HepG2 (cell line): Measurements from ENCODE around the gene SLCO3A1. TPM values are rescaled to one million over a fixed set of nuclear protein-coding genes. Genes with fewer than 3 reads are reported as not detected.

Source experiments
- ATAC-seq: fragments of 200-7000 bp; cut with Tn5 transposase; 3 replicates; pipeline ENCODE4 v1.9.1; 2020; ENCODE audit warnings: mild to moderate bottlenecking, moderate library complexity
- BruUV-seq: library from RNA; stranded (reverse); fragments of 400-500 nt; replicated peaks from 2 replicates; lab custom pipeline; 2021; lab: Mats Ljungman, UMichigan
- CTCF ChIA-PET: fragments of 300-600 bp; formaldehyde crosslinking; extraction: SDS; loops from one replicate; lab custom pipeline; 2021; ENCODE audit warnings: low total read pairs, inconsistent platforms, low intra/inter-chr PET ratio; lab: Yijun Ruan, JAX
- POLR2A ChIA-PET: fragments of 350-600 bp; sonication (Branson Sonifier 250); formaldehyde crosslinking; loops from one replicate; lab custom pipeline; 2020; ENCODE audit warnings: antibody characterized with exemption, inconsistent platforms; lab: Yijun Ruan, JAX
- DNase-seq: peaks from one replicate; pipeline ENCODE4 v3.0.0-alpha.2; 2015; ENCODE audit warnings: low spot score
- FAIRE-seq: peaks from 3 replicates; lab custom pipeline; 2011; peaks lifted over from hg19 to GRCh38; lab: Jason Lieb, UNC
- H2AFZ ChIP-seq: one replicate; pipeline ENCODE4 v1.6.1; 2011; ENCODE audit warnings: low read length, inconsistent platforms
- H3K27ac ChIP-seq: fragments of 300-600 bp; 3 replicates; pipeline ENCODE4 v1.8.0; 2011; ENCODE audit warnings: mixed run types, mild to moderate bottlenecking, mixed read lengths, low read length, inconsistent platforms; ENCODE audit not compliant: insufficient read depth; ENCODE audit errors: extremely low read length
- H3K27me3 ChIP-seq, 2 experiments: fragments of 200-600 bp in 1 of 2; 2 replicates in 1 of 2; 3 replicates in 1 of 2; pipeline versions ENCODE4 v1.6.0 to v1.8.0; 2011; ENCODE audit warnings: low read length in 2 of 2, mild to moderate bottlenecking in 2 of 2, moderate library complexity in 2 of 2, inconsistent platforms in 1 of 2; ENCODE audit not compliant: insufficient read depth in 2 of 2, control insufficient read depth in 1 of 2
- H3K36me3 ChIP-seq, 2 experiments: fragments of 200-600 bp in 1 of 2; replicated peaks in 1 of 2; 2 replicates in 1 of 2; 3 replicates in 1 of 2; pipeline versions ENCODE4 v1.5.1 to v1.8.0; 2011; ENCODE audit warnings: low read length in 2 of 2, inconsistent platforms in 1 of 2; ENCODE audit not compliant: insufficient read depth in 2 of 2, control insufficient read depth in 1 of 2
- H3K4me1 ChIP-seq: 2 replicates; pipeline ENCODE4 v1.5.1; 2012; ENCODE audit warnings: low read length, inconsistent platforms; ENCODE audit not compliant: insufficient read depth
- H3K4me2 ChIP-seq: 2 replicates; pipeline ENCODE4 v1.6.0; 2011; ENCODE audit warnings: low read depth, low read length, inconsistent platforms
- H3K4me3 ChIP-seq, 3 experiments: fragments of 200-600 bp in 1 of 3; sonication (generic), shearing (Covaris generic) in 1 of 3; replicated peaks in 1 of 3; 2 replicates each; pipeline ENCODE4 v1.5.1; 2011 to 2016; ENCODE audit warnings: low read length in 3 of 3, inconsistent platforms in 2 of 3, low read depth in 2 of 3, mild to moderate bottlenecking in 2 of 3, control low read depth in 1 of 3, mixed read lengths in 1 of 3; ENCODE audit not compliant: insufficient read depth in 1 of 3
- H3K79me2 ChIP-seq: one replicate; pipeline ENCODE4 v1.6.1; 2011; ENCODE audit warnings: low read length, inconsistent platforms; ENCODE audit not compliant: insufficient read depth
- H3K9ac ChIP-seq: 2 replicates; pipeline ENCODE4 v1.6.0; 2011; ENCODE audit warnings: mild to moderate bottlenecking, low read depth, low read length, inconsistent platforms; ENCODE audit not compliant: insufficient read depth
- H3K9me3 ChIP-seq: 2 replicates; pipeline ENCODE4 v1.5.1; 2012; ENCODE audit warnings: mild to moderate bottlenecking, low read length
- H4K20me1 ChIP-seq: 2 replicates; pipeline ENCODE4 v1.6.0; 2011; ENCODE audit warnings: inconsistent platforms, mild to moderate bottlenecking, low read length, moderate library complexity; ENCODE audit not compliant: insufficient read depth
- CHD4 ChIP-seq: fragments of 200-600 bp; sonication (generic); IDR thresholded peaks from 2 replicates; pipeline ENCODE4 v1.7.0; 2017; ENCODE audit warnings: mild to moderate bottlenecking, low read length, borderline replicate concordance
- ETV5 ChIP-seq: IDR thresholded peaks from 2 replicates; pipeline ENCODE4 v1.6.1; 2018; ENCODE audit warnings: missing biosample characterization, missing genetic modification reagents, inconsistent platforms, borderline replicate concordance
- FOSL2 ChIP-seq: sonication (generic); formaldehyde crosslinking; IDR thresholded peaks from 2 replicates; pipeline ENCODE4 v1.4.0; 2020; ENCODE audit warnings: missing genetic modification reagents
- MYC ChIP-seq: sonication (generic); formaldehyde crosslinking; IDR thresholded peaks from 2 replicates; pipeline ENCODE4 v1.9.0; 2021; ENCODE audit warnings: missing genetic modification reagents, borderline replicate concordance
- RORA ChIP-seq: sonication (generic); formaldehyde crosslinking; IDR thresholded peaks from 2 replicates; pipeline ENCODE4 v1.5.0; 2020; ENCODE audit warnings: mild to moderate bottlenecking, missing genetic modification reagents, moderate library complexity
- SP1 ChIP-seq, 2 experiments: fragments of 450-650 bp in 1 of 2; sonication (generic) in 1 of 2; formaldehyde crosslinking in 1 of 2; IDR thresholded peaks; 2 replicates each; pipeline versions ENCODE4 v1.4.0 to v1.6.1; 2016 to 2020; ENCODE audit warnings: missing genetic modification reagents in 1 of 2
- SRY ChIP-seq: sonication (generic); formaldehyde crosslinking; IDR thresholded peaks from 2 replicates; pipeline ENCODE4 v1.8.0; 2022; ENCODE audit warnings: mild to moderate bottlenecking, missing genetic modification reagents
- TOPORS ChIP-seq: sonication (generic); formaldehyde crosslinking; IDR thresholded peaks from 2 replicates; pipeline ENCODE4 v1.8.0; 2023; ENCODE audit warnings: mild to moderate bottlenecking, missing genetic modification reagents
- XBP1 ChIP-seq: sonication (generic); formaldehyde crosslinking; IDR thresholded peaks from 2 replicates; pipeline ENCODE4 v1.5.0; 2020; ENCODE audit warnings: missing genetic modification reagents
- ZFY ChIP-seq: sonication (generic); formaldehyde crosslinking; IDR thresholded peaks from 2 replicates; pipeline ENCODE4 v1.4.0; 2020; ENCODE audit warnings: missing genetic modification reagents
- ZNF230 ChIP-seq: sonication (generic); formaldehyde crosslinking; IDR thresholded peaks from 2 replicates; pipeline ENCODE4 v1.4.0; 2020; ENCODE audit warnings: mild to moderate bottlenecking, missing genetic modification reagents
- ZNF317 ChIP-seq: sonication (generic); formaldehyde crosslinking; IDR thresholded peaks from 2 replicates; pipeline ENCODE4 v1.5.0; 2020; ENCODE audit warnings: mild to moderate bottlenecking, missing genetic modification reagents
- ZNF451 ChIP-seq: sonication (generic); formaldehyde crosslinking; IDR thresholded peaks from 2 replicates; pipeline ENCODE4 v1.5.0; 2020; ENCODE audit warnings: mild to moderate bottlenecking, missing genetic modification reagents
- ZNF841 ChIP-seq: sonication (generic); formaldehyde crosslinking; IDR thresholded peaks from 2 replicates; pipeline ENCODE4 v1.8.1; 2023; ENCODE audit warnings: missing genetic modification reagents, borderline replicate concordance
- WGBS: methylation state at CpG from one replicate; pipeline ENCODE4 v1.1.6; 2017; ENCODE audit warnings: low lambda C conversion rate; 5-methylcytosine and 5-hydroxymethylcytosine counted together
- in situ Hi-C: cut with HindIII; loops from 2 replicates; pipeline ENCODE4 v1.10.0; 2017; ENCODE audit warnings: low pct_unique_long_range_greater_than_20kb; ENCODE audit not compliant: extremely low pct_ligation_motif_present
- intact Hi-C: fragments of 100-400 bp; cut with micrococcal nuclease; formaldehyde crosslinking; loops from one replicate; pipeline ENCODE4 v1.10.0; 2022; ENCODE audit not compliant: unreplicated experiment
- polyA plus RNA-seq, 8 experiments: library from polyadenylated mRNA; depleted of rRNA in 3 of 8; stranded (reverse) in 7 of 8; unstranded in 1 of 8; fragments of >200 nt; fragmentation: Illumina TruSeq in 4 of 8; extraction: Trizol in 4 of 8; gene quantifications; 2 replicates each; pipeline versions ENCODE4 v1.2.1 to v1.2.3, GENCODE V29; 2011 to 2016; ENCODE audit warnings: low read depth in 4 of 8, missing spikeins in 1 of 8, mixed read lengths in 1 of 8; ENCODE audit not compliant: insufficient read depth in 1 of 8
- total RNA-seq, 5 experiments: library from RNA; depleted of rRNA; stranded (reverse); fragments of >200 nt; fragmentation: Illumina TruSeq; extraction: Trizol; gene quantifications; 2 replicates each; pipeline ENCODE4 v1.2.3, GENCODE V29; 2016; ENCODE audit warnings: low read depth in 1 of 5
- TF ChIP-seq, protein P1 (sequence below): sonication (generic); formaldehyde crosslinking; IDR thresholded peaks from 2 replicates; pipeline ENCODE4 v1.4.0; 2020; ENCODE audit warnings: mild to moderate bottlenecking, missing genetic modification reagents
- TF ChIP-seq, protein P2 (sequence below): sonication (generic); formaldehyde crosslinking; IDR thresholded peaks from 2 replicates; pipeline ENCODE4 v1.4.0; 2020; ENCODE audit warnings: missing genetic modification reagents, borderline replicate concordance
- TF ChIP-seq, protein P3 (sequence below): sonication (generic); formaldehyde crosslinking; IDR thresholded peaks from 2 replicates; pipeline ENCODE4 v1.4.0; 2020; ENCODE audit warnings: missing genetic modification reagents; ENCODE audit errors: not compliant biosample characterization
- TF ChIP-seq, protein P4 (sequence below): sonication (generic); formaldehyde crosslinking; IDR thresholded peaks from 2 replicates; pipeline ENCODE4 v1.4.0; 2020; ENCODE audit warnings: missing genetic modification reagents, borderline replicate concordance

The SLCO3A1 gene
- total and polyA plus RNA-seq, 2 of the 13 experiments (the other 11 are each of a cell fraction or from before 2014, with no cell fraction given): 0.02 TPM; not detected in 1

DNA sequence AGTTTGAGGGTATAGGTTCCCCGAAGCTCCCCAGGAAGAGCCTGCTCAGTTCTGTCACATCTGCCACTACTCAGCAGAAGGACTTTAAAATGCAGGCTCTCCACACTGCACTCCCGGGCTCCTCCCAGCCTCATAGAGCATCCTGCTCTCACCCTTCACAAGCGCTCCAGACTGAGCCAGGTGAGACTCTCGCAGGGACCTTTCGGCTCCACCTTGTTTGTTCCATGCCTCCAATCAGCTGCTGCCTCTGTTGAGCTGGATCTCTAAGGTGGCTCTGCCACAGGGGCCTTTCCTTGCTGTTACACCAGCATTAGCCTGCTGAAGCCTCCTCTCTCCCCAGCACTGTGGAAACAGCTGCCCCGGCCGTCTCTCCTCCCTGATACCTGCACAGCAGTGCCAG lies 56.1 kb downstream of the SLCO3A1 start (continued):
- TF ChIP-seq, protein P1, sequence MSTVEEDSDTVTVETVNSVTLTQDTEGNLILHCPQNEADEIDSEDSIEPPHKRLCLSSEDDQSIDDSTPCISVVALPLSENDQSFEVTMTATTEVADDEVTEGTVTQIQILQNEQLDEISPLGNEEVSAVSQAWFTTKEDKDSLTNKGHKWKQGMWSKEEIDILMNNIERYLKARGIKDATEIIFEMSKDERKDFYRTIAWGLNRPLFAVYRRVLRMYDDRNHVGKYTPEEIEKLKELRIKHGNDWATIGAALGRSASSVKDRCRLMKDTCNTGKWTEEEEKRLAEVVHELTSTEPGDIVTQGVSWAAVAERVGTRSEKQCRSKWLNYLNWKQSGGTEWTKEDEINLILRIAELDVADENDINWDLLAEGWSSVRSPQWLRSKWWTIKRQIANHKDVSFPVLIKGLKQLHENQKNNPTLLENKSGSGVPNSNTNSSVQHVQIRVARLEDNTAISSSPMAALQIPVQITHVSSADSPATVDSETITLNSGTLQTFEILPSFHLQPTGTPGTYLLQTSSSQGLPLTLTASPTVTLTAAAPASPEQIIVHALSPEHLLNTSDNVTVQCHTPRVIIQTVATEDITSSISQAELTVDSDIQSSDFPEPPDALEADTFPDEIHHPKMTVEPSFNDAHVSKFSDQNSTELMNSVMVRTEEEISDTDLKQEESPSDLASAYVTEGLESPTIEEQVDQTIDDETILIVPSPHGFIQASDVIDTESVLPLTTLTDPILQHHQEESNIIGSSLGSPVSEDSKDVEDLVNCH (CRISPR knock-in tag): no peak
- TF ChIP-seq ZNF317 (CRISPR knock-in tag): no peak
- TF ChIP-seq RORA (CRISPR knock-in tag): no peak
- no peak for TF ChIP-seq ZNF451 (CRISPR knock-in tag)
- TF ChIP-seq ZNF230 (CRISPR knock-in tag): no peak
- TF ChIP-seq, protein P2, sequence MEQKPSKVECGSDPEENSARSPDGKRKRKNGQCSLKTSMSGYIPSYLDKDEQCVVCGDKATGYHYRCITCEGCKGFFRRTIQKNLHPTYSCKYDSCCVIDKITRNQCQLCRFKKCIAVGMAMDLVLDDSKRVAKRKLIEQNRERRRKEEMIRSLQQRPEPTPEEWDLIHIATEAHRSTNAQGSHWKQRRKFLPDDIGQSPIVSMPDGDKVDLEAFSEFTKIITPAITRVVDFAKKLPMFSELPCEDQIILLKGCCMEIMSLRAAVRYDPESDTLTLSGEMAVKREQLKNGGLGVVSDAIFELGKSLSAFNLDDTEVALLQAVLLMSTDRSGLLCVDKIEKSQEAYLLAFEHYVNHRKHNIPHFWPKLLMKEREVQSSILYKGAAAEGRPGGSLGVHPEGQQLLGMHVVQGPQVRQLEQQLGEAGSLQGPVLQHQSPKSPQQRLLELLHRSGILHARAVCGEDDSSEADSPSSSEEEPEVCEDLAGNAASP (CRISPR knock-in tag): no peak
- TF ChIP-seq ZFY (CRISPR knock-in tag): no peak
- TF ChIP-seq SRY (CRISPR knock-in tag): no peak
- no peak for TF ChIP-seq CHD4
- no peak for TF ChIP-seq FOSL2 (CRISPR knock-in tag)
- no peak for TF ChIP-seq TOPORS (CRISPR knock-in tag)

DNA sequence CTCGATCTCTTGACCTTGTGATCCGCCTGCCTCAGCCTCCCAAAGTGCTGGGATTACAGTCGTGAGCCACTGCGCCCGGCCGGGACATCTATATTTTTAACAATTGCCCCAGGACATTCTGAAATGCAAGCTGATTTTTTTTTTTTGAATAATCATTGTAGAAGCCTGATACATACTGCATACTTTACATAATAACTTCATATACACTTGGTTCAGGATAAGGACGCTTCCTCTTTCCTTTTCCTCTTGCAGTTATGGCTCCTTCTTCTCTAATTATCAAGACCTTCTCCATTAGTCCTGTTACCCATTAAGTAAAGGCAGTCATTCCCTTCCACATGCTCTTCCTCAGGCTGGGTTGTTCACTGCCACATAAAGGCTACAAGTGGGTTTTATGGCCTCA lies 58.3 kb downstream of the SLCO3A1 start:
- Histone ChIP-seq H3K79me2 (no peaks in the 10 kb centered on the region), H3K36me3 (no peaks in the 10 kb centered on the region), H3K4me2 (no peak overlapping the region), H2AFZ (no peak overlapping the region), H3K9me3 (no peaks in the 10 kb centered on the region), H3K4me3 (no peak overlapping the region), H3K27me3 (peaks cover 0 to 1% of the 10 kb centered on the region in 2 experiments; a peak in 1 of 5 replicates), H4K20me1 (no peaks in the 10 kb centered on the region), H3K27ac (no peak overlapping the region), H3K9ac (no peak overlapping the region), H3K4me1 (no peaks in the 10 kb centered on the region)
- ChIA-PET POLR2A (no interaction called here), CTCF (no interaction called here)
- in situ Hi-C loops: no loop called here
- WGBS: 2% methylated on average over 7 of the region's 7 CpGs
- no TSS peak for BruUV-seq
- intact Hi-C loops: no loop called here
- FAIRE-seq (no peak), ATAC-seq (no peak), DNase-seq (no peak)
- TF ChIP-seq, protein P3, sequence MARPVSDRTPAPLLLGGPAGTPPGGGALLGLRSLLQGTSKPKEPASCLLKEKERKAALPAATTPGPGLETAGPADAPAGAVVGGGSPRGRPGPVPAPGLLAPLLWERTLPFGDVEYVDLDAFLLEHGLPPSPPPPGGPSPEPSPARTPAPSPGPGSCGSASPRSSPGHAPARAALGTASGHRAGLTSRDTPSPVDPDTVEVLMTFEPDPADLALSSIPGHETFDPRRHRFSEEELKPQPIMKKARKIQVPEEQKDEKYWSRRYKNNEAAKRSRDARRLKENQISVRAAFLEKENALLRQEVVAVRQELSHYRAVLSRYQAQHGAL: no peak
- TF ChIP-seq SP1 (IDR thresholded peaks at IDR 0.05) (no peak), SP1 (CRISPR knock-in tag; IDR thresholded peaks at IDR 0.05) (no peak), ZNF841 (CRISPR knock-in tag) (no peak), MYC (CRISPR knock-in tag) (no peak), XBP1 (CRISPR knock-in tag) (no peak), ETV5 (no peak)
- TF ChIP-seq, protein P4, sequence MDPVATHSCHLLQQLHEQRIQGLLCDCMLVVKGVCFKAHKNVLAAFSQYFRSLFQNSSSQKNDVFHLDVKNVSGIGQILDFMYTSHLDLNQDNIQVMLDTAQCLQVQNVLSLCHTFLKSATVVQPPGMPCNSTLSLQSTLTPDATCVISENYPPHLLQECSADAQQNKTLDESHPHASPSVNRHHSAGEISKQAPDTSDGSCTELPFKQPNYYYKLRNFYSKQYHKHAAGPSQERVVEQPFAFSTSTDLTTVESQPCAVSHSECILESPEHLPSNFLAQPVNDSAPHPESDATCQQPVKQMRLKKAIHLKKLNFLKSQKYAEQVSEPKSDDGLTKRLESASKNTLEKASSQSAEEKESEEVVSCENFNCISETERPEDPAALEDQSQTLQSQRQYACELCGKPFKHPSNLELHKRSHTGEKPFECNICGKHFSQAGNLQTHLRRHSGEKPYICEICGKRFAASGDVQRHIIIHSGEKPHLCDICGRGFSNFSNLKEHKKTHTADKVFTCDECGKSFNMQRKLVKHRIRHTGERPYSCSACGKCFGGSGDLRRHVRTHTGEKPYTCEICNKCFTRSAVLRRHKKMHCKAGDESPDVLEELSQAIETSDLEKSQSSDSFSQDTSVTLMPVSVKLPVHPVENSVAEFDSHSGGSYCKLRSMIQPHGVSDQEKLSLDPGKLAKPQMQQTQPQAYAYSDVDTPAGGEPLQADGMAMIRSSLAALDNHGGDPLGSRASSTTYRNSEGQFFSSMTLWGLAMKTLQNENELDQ (CRISPR knock-in tag): no peak
